ENCODE data around the gene SLC26A6.

Gene SLC26A6

DNA sequence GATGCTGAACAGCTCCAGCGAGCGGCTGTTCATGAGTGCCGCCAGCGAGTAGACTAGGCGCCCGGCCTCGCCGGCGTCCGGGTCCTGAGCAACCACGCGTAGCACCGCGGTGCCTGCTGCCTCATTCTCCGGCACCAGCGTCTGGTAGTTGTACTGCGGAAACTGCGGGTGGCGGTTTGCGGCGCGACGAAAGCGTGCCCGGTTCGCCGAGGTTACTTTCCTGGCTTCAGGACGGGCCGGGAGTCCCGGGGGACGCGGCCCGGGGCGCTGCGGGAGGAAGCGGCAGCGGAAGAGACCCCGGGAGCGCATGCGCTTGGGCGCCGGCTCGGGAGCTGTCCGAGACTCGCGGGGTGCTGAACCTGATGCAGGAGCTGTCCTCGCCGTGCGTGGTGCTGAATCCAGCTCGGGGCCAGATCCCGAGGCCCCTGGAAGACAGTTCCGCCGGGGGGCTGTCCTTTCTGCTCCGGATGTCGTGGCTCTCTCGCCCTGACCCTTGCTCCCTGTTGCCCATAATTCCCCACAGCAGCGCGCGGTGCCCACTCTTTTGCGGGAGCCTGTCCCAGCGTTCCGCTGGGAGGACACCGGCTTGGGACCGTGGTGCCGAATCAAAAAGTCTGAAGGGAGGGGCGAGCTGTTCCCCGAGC, 26.4 kb upstream of the SLC26A6 start:
- no peak for DNase-seq (ENCODE audit: low spot score)

DNA sequence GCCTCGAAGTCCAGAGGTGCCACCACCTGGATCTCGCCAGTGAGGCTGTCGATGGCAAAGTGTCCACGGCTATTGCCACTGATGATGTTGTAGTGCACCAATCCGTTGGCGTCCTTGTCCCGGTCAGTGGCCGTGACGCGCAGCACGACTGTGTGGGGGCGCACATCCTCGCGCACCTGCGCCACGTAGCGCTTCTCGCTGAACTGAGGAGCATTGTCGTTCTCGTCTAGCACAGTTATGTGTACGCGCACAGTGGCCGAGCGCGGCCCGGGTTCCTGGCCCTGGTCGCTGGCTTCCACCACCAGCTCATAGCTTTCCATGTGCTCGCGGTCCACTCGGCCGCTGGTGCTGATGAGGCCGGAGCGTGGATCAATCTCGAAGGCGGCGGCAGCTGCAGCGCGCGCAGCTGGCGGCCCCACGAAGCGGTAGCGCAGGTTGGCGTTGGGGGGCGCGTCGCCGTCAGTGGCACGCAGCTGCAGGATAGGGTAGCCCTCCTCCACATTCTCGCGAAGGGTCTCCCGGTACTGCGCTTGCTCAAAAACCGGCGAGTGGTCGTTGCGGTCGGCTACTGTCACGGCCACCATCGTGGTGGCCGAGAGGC, 25.6 kb upstream of the SLC26A6 start:
- no peak for DNase-seq (ENCODE audit: low spot score)

DNA sequence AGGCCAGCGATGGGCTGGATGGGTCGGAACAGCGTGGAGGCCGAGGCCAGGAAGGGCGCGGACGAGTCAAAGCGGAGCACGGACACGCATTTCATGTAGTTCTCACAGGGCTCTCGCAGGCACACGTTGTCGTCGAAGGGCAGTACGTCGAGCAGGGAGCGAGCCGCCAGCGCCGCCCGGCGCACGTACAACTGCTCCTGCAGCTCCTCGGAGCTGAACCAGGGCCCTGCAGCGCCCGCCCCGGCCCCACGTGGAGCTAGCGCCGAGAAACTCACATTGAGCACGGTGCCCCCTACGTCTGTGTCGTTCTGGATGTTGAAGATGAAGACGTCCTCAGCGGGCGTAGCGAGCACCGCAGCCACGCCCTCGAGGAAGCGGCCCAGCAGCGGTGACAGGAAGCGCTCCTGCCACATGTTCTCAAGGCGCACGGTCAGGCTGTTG, 21.6 kb upstream of the SLC26A6 start:
- no peak for DNase-seq (ENCODE audit: low spot score)

DNA sequence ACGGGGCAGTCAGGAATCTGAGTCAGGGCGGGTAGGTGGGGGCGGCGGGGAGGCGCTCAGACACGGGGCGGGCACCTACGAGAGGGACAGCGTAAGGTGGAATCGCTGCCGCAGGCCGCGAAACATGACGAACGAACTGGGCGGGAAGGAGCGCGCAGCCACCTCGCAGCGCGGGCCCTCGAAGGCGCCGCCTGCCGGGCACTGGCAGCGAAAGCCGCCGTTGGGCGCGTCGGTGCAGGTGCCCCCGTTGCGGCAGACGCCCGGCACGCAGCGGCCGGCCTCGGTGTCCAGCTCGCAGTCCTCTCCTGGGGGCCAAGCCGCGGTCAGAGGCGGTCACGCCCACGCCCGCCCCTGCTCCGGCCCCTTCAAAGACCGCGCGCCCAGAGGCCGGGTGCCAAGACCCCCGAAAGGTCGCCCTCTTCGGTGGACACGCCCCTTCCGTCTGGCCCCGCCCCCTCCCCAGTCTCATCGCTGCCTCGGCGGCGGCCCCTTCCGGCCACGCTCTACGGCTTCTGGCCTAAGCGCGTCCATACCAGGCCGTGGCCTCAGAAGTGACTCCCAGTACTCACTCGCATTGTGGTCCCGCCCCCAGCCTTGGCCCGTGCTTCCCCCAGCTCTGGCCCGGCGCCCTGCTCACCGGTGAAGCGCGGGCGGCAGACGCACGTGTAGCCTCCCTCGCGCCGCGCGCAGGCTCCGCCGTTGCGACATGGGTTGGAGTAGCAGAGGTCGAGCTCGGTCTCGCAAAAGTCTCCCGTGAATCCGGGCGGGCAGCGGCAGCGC, 21.0 kb upstream of the SLC26A6 start:
- peak; percentile 34 for DNase-seq (ENCODE audit: low spot score)

DNA sequence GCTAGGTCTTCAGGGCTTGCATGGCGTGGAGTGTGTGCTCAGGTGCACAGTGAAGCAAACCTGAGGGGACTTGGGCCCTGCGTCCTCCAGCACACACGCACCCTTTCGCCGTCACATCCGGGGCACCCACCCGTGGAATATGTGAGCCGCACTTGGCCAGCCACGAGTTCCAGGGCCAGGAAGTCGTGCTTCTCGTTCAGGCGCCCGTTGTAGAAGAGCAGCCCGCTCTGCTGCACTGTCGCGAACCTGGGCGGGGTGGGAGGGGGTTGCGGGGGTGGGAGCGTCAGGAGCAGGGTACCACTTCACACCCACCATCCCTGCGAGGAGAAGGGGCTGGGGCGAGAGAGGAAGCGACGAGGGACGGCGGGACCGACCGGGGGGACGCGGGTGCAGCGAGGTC, 20.3 kb upstream of the SLC26A6 start:
- DNase-seq (ENCODE audit: low spot score) = no peak

DNA sequence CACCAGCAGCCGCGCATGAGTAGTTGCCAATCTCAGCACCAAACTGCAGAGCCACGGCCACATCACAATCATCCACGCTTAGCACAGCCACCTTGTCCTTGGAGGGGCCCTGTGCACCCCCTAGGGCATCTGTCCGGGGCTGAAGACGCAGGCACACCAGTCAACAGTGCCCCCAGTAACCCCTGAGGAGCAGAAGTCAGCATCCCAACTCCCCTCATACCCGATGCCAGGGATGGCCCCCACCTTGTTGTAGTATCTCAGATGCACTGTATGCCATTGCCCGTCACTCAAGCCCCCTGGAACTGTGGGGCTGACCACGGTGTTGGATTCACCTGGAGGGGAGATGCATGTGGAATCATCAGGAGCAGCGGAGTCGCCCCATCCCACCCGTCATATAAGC, 19.8 kb upstream of the SLC26A6 start:
- no peak for DNase-seq (ENCODE audit: low spot score)

DNA sequence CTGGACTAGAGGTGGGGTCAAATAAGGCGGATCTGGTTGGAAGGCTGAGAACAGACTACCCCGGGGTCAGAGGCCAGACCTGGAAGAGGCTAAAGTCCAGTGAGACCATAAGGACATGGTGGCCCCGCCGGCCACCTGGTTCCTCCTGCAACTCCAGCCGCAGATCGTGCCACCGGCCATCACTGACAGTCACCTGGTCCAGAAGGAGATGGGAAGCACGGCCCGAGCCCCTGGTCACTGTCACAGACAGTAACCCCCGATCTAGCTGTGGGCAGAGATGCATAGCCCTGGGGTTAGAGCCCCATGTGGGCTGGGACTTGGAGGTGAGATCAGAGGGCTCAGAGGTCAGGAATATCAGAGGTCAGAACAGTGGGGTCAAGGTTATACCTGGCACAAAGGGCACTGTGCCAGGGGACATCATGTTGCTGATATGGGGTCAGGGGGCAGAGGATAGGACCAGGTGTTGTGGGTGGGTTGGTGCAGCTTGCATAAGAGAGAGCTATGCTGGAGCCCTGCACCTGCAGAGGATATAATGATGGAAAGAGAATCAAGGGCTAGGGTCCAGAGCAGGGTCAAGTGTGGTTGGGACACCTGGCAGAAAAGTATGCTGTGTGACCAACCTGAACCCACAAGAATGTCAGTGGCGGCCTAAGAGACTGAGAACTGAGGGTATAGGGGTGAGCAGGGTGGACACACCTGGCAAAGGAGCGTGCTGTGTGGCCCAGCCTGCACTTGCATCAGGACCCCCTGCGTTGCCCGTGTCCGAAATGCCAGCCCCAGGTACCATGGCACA, 17.9 kb upstream of the SLC26A6 start:
- DNase-seq (ENCODE audit: low spot score) = no peak

DNA sequence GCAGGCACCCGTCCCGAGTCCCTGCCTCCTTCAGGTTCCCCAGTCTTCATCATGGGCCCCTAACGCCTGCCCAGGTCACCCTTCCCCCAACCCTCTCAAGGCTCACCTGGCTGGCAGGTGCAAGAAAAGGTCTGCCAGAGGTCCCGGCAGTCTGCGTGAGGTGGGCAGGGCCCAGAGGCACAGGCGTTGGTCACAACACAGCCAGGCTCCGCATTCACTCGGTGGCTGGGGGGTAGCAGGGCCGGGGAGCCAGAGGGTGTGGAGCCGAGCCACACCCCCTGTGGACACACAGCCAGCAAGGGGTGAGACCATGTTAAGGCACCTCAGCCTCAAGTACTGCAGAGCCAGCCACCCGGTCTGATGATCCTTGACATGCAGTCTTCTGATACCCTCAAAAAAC, 16.5 kb upstream of the SLC26A6 start:
- no peak for DNase-seq (ENCODE audit: low spot score)

DNA sequence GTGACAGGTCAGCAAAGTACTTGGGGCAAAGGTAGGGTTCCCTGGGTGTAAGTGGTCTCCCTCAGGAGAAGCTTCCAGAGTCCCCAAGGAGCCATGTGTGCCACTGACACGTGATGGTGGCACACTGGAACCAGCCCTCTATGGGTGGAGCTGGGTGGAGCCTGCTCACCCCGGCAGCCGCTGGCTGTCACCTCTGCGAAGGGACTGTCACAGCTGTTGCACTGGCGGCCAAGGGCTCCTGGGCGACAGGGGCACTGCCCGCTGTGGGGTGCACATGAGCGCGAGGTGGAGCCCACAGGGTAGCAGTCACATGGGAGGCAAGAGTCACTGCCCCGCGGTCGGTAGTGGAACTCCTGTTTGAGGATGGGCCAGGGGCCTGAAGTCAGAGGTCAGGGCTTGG, 15.5 kb upstream of the SLC26A6 start:
- DNase-seq (ENCODE audit: low spot score) = no peak

DNA sequence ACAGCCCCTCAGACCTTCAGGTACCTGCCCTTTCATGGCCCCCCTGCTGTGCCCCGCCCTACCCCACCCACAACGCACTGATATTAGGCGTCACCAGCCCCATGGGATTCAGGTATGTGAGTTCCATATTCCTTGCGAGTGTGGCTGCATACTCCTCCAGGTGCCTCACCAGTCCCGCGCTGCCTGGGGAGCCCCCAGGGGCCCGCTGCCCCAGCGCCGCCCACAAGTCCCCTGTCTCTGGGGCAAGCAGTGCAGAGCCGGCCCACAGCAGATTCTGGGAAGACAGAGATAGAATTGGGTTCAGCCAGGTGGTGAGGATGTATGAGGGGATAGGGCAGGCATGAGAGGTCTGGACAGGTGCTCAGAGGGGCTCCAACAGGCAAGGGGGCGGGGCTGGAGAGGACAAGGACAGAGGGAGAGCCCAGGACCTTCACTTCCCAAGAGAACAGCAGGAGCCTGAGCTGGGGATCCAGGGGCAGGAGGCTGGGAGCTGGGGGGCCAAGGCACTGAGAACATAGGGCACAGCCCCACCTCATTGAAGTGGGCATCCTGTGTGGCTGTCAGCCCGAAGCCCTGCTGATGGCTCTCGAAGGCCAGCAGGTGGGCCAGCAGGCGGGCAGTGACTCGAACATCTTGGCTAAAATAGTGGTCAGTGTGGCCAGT, 13.1 kb upstream of the SLC26A6 start:
- DNase-seq (ENCODE audit: low spot score) = no peak

DNA sequence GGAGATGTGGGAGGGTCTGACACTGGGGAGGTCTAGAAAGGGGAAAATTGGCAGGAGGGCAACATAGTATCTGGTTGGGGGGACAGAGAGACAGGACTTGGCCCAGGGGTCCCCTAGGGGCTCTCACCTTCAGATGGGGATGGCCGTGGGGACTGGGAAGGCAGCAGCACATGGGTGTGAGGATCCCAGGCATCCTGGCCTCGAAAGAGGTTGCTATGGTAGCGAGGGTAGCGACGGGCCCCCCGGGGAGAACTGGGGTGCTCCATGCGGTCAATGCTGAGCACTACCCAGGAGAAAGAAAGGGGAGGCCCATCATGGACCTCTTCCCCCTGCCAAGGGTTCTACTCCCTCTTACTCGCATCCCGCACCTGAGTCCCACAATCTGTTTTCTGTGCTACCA, 12.5 kb upstream of the SLC26A6 start:
- DNase-seq (ENCODE audit: low spot score) = no peak

DNA sequence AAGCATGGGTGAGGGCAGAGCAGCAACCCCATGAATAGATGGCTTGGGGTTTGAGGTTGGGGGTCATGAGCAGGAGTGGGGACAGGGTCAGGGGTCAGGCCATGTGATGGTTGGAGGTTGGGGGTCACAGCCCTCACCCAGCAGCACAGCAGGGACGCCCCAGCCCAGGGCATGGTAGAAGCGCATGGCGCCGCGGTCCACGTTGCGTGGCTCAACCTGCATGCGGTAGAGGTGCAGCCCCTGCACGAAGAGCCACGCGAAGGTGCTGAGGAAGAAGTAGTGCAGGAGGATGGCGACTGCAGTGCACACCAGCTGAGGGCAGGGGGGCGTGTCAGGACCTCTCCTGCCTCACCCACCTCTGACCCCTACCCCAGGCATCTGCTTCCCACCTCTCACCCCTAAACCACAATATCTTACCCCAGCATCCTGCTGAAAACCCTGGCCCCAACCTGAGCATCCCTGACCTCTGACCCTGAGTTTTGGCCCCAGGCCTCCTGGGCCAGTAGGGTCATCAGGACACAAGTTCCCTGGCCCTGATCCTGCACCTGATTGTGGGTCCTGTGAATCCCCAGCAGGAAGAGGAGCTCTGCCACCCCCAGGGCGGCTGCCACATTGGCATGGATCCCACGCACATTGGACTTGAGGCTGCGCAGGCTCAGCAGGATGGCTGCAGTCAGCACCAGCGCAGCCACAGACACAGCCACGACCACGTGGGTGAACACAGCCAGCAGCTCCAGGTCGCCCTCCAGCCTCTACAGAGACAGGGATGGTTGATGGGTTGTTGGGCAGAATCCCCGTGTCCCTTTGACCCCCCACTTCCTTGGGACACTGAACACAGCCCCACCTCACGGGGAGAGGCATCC, 9.9 kb upstream of the SLC26A6 start:
- DNase-seq (ENCODE audit: low spot score) = no peak

DNA sequence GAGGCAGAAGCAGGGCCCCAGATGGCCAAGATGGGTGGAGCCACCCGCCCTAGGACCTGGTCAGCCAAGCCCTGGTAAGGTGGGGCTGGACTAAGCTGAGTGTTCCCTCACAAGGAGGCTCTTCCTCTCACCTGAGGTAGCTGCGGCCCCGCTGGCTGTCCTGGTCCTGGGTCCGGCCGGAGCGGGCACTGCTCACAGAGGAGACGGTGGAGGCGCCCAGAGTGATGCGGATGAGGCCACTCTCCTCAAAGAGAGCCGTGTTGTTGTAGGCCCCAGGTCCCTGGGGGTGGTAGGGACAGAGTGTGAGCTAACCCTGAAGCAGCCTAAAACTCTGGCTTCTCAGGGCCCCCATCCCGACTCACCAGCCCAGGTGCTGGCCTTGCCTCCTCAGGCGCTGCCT, 7.3 kb upstream of the SLC26A6 start:
- DNase-seq (ENCODE audit: low spot score) = no peak

DNA sequence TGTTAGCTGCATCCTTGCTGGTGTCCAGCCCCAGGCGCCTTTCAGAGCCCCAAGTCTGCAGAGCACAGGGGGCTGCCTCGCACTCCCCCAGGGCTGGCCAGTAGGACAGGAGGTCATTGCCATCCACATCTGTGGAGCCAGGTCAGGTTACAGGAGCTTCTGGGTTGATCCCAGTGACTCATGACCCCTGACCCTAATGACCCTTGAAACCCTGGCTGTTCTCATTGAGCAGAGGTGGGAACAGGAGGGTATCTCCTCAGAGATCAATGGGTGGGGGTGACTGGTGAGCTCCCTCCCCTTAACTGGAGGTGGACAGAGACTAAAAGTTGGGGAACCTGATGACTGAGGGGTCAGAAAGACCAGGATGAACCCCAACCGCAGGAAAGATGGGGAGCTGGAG, 6.1 kb upstream of the SLC26A6 start:
- no peak for DNase-seq (ENCODE audit: low spot score)

DNA sequence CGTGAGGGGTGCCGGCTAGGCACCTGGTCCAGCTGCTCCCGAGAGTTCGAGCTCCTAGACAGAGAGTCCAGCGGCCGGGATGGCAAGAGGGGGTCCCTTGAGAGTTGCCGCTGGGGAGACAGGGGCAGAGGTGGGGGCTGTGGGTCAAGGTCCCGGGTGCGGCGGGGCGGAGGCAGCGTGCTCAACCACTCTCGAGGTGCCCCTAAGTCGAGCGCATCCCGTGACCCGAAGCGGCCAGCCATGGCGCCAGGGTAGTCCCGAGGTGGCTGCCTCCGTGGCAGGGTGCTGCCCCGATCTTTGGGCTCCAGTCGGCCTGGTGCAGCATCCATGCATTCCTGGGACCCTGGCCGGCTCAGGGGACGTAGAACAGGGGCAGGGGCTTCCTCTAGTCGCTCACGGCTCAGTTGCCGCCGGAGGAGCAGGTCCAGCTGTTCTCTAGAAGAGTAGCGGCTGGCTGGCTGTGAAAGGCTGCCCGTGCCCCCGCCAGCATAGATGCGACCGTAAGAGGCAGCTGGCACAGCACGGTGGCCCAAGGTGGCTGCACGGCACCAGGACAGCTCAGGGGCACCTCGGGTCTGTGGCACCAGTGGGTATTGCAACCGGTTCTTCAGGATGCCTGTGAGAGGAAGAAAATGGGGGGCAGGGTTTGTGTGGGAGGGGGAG, 4.8 kb upstream of the SLC26A6 start:
- no peak for DNase-seq (ENCODE audit: low spot score)

DNA sequence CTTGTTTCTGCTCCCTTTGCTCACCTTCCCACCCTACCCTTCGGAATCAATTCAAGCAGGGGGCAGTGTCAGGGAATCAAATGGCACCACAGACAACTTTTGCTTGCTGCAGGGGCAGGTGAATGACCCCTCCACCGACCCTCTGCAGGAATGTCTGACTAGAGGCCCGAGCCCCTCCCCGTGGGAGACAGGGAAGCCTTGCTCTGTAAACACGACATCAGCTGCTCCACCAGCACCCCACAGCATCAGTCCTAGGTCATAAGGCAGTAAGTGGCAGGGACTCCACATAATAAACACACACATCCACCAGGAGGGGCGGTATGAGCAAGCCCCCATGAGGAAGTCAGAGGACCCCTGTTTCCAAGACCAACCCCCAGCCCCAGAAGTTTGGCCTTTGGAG, 2.0 kb upstream of the SLC26A6 start:
- DNase-seq (ENCODE audit: low spot score) = no peak

DNA sequence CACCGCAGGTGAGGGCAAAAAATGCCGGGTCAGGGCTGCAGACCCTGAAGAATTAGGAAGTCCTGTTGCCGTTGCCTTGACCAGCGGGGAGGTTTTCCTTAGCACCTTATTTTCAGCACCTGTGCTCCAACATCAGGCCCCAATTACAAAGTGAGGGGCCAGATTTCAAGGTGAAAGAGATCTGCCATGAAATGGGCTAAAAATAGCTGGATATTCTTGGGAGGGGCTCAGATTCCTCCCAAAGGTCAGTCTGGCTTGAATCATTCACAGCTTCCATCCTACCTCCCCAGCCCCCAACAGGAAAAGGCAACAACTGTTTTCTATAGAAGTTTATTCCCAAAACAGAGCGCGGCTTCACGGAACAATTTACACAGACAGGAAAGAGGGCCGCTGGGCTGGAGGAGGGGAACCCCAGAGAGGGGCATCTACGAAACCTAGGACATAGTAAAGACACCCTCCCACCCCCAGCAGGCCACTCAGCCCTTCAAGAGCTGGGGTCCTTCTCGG, 941 bp upstream of the SLC26A6 start:
- DNase-seq (ENCODE audit: low spot score) = no peak

DNA sequence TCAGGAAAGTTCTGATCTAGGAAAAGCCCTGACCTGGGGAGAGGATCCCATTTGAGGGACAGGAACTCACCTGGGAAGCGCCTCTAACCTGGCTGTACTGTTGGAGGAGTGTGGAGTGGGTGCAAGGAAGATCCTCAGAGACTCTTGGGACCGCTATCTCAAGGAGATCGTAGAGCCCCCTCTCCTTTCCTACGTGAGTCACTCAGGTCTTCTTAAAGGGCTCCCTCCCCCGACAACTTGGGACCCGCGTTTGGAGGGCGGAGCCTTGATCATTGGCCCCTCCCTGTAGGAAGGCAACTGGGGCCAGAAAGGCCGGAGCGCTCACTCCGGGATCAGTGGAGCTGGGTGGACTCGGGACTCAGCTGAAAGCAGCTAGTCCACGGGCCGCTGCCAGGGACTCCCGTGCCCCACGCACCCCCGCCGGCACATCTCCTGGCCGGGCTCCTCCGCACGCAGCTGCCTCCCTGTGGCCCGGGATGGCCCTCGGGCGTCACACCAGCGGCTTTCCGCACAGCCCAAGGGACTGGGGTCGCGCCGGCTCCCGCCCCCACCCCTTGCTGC, 520 bp downstream of the SLC26A6 start:
- DNase-seq (ENCODE audit: low spot score) = peak; percentile 17

DNA sequence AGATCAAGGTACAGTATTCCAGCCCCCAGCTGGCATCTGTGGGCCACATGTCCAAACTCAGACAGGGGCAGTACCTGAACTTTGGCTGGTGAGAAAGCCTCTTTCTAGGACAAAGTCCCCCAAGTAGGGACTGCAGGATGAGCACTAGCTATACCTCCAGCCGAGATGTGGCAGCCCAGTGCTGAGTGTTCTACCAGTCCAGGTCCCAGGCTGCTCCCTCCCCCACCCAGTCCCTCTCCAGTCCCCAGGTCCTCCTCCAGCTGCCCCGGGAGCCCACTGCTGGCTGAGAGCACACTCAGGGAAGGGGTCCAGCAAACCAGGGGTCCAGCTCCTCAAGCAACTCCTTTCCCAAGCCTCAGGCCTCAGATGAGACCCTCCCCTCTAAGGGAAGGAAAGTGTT, 1.5 kb downstream of the SLC26A6 start:
- no peak for DNase-seq (ENCODE audit: low spot score)

DNA sequence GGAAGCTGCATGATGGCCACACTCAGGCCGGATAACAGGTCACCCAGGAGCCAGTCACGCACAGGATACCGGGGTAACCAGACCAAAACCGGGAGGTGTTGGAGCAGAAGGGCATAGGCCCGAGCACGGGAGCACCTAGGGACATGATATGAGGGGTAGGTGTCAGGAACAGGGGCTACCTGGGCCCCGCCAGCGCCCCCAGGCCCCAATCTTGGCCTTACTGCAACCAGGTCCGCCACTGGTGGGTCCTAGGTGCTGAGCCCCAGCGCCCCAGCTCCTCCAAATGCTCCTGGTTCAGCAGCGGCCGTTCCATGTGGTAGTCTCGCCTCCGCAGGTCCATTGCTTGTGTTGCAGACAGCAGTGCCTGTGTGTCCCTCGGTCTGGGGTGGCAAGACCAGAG, 2.0 kb downstream of the SLC26A6 start:
- no peak for DNase-seq (ENCODE audit: low spot score)
